ENCODE results near the gene BTBD16.

BTBD16 gene

DNA sequence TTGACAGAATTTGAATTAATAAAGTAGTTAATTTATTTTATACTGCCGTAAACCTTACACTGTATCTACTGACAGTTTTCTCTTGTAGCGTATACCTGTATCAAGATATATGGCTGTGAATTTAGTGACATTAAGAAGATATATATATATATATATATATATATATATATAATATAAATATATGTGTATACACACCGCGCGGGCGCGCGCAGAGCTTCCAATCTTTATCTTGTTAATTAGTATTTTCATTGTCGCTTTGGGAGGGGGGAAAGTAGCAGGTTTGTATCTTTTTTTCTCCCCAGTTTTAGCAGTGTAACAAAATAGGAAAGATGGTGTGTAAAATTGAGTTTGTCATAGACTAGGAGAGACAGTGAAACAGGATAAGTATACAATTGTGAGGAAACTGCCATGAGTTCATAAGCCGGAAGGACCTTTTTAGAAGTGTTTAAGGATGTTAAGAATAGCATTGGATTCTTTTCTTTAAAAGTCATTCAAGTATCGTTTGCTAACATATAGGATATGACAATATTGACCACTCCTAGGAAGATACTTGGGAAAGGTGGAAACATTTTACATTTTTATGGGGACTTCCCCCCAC lies 105.4 kb downstream of the BTBD16 start:
- DNase-seq = no peak

DNA sequence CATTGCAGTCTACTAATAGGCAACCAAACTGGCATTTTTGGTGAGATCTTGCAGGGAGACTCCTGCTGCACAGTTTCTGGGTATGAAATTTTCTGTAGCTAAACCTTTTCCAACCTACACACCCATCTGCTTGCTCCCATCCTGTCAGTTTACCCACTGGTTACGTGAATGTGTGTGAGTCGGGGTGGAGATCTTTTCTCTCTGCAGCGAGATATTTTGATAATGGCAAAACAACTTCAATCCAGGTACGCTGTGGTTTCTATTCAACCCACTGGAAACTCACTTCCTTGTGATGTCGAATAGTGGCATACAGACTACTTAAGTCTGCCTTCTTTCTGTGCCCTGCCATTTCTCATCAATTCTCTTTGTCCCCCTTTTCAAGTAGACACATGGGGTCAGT lies 107.9 kb downstream of the BTBD16 start:
- DNase-seq = no peak

DNA sequence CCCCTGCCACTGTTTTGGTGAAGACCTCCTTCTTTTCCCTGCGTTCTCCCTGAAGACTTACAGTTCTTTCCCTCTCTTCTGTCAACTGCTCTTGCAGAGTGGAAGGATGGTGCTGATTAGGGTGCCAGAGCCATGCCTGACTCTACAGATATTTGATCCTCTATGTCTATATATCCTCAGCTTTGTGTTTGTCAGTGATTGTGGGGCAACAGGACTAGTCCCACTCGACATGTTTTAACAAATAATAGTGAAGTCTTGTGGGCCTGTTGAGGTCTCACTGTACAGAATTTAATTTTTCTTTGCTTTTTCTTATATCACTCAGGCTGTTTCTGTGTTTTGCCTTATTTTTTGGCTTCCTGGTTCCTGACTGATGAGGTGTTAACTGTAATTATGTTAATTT lies 108.4 kb downstream of the BTBD16 start:
- DNase-seq = no peak

DNA sequence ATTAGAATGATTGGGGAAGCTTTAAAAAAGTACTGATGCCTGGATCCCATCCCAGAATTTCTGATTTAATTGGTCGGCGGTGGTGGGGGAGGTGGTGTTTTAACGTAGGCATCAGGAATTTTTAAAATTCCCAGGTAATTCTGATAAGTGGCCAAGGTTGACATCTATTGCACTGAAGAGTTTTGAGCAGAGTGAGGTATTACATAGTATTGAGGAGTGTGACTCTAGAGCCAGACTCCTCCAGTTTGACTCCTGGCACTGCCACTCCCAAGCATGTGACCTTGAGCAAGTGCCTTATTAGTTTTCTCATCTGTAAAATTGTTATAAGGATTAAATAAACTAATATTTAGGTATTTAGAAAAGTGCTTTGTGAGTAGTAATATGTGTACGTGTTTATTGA lies 109.6 kb downstream of the BTBD16 start:
- no peak for DNase-seq

DNA sequence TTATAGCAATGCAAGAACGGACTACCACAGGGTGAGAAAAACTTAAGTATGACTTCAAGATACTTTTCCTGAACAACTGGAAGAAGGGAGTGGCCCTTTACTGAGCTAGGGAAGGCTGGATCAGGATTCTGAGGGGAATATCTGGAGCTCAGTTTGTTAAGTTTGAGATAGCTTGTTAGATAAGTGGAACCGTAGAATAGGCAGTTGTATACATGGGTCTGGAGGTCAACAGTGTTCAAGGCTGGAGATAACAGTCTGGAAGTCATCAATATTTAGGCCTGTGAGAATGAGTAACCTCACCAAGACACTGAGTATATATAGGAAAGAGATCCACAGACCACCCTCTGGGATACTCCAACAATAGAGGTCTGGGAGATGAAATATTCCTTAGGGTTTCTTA lies 110.6 kb downstream of the BTBD16 start:
- no peak for DNase-seq

DNA sequence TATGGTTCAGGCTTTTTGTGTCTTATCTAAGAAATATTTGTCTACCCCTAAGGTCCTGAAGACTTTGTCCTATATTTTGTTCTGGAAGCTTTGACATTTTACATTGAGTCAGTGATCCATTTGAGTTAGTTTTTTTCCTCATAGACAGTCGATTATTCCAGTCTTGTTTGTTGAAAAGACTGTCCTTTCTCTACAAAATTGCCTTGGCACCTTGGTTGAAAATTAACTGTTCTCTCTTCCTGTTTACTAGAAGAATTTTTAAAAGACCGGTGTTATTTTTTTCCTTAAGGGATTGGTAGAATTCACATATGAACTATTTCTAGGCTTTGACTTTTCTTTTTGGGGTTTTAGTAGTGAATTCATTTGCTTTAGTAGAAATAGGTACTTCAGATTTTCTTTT lies 115.4 kb downstream of the BTBD16 start:
- no peak for DNase-seq

DNA sequence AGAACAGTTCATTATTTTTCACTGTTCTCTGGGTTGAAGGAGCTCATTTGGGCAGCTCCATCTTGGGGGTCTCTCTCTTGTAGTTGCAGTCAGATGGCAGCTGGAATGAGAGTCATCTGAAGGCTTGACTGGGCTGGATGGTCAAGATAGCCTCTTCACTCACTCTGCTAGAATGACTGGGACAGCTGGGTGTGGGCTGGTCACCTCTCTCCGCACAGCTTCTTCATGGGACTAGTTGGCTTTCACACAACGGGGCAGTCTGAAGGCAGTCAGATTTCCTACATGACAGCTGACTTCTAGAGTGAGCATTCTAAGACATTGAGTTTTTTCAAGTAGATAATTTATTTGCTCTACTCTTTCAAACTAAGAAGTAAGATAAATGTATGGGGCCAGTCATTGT lies 116.5 kb downstream of the BTBD16 start:
- no peak for DNase-seq
